NK-92 (cell line): ENCODE data around the gene BTBD2.

Experiments
- DNase-seq: peaks from one replicate; lab custom pipeline; 2025; ENCODE audit not compliant: unreplicated experiment; lab: John Stamatoyannopoulos, UW

The BTBD2 gene

GRCh38 chr19:2015608-2015950, at the start of gene BTBD2:
BTBD2 (minus strand) TSS chr19:2015714; CDS start chr19:2015703, 11 bp downstream.
- DNase-seq, result no peak

- no peak for DNase-seq
These were observed 49.4 kb upstream of the BTBD2 start for GRCh38 chr19:2064788-2065524.

DNA sequence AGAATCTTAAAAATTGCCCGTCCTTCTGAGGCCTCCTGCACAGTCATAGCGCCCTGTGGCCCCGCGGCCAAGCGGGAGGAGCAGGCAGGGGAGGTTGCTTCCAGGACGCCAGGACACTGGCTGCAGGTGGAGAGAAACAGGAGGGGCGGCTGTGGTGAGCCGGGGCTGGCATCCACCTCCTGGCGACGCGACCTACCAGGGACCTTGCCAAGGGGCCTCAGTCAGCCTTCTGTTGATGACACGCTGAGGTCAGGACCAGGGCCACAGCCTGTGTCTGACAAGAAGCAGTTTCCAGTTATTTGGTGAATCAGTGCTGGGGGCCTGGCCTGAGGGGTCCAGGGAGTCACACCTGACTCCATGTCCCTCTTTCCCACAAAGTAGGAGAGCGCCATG, 48.9 kb upstream of the BTBD2 start:
- DNase-seq, result no peak

DNA sequence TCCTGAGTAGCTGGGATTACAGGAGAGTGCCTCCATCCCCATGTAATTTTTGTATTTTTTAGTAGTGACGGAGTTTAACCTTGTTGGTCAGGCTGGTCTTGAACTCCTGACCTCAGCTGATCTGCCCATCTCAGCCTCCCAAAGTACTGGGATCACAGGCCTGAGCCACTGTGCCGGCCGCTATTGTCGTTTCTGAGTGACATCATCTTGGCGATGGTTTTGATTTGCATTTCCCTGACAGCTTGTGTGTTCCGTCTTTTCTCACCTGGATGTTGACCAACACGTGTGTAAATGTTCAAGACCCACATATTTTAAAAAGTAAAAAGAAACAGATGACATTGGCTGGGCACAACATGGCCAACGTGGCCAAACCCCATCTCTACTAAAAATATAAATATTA, 48.3 kb upstream of the BTBD2 start:
- DNase-seq, result no peak

DNA sequence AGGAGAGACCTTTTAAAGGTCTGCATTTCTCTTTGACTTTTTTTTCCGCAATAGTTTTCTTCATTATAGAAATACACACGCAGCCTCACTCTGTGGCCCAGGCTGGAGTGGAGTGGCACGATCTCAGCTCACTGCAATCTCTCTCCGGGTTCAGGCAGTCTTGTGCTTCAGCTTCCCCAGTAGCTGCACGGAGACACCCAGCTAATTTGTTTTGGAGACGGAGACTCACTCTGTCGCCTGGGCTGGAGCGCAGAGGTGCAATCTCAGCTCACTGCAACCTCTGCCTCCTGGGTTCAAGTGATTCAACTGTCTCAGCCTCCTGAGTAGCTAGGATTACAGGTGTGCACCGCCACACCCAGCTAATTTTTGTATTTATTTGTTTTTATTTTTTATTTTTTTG, 47.3 kb upstream of the BTBD2 start:
- no peak for DNase-seq

DNA sequence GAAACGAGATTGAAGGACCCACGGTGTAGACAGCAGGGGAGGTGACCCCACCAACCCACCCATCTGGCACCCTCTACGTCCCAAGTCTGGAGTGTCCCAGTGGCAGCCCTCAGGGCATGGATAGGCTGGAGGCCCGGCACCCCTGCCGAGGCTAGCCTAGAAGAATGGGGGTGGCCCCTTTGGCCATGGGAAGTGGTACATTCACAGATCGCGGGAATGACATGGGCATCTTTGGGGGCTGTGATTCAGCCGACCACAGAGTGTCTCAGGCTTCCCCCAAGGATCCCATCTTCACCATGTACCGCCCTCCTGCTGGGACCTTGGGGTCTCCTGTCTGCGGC, 46.8 kb upstream of the BTBD2 start:
- DNase-seq, result no peak

DNA sequence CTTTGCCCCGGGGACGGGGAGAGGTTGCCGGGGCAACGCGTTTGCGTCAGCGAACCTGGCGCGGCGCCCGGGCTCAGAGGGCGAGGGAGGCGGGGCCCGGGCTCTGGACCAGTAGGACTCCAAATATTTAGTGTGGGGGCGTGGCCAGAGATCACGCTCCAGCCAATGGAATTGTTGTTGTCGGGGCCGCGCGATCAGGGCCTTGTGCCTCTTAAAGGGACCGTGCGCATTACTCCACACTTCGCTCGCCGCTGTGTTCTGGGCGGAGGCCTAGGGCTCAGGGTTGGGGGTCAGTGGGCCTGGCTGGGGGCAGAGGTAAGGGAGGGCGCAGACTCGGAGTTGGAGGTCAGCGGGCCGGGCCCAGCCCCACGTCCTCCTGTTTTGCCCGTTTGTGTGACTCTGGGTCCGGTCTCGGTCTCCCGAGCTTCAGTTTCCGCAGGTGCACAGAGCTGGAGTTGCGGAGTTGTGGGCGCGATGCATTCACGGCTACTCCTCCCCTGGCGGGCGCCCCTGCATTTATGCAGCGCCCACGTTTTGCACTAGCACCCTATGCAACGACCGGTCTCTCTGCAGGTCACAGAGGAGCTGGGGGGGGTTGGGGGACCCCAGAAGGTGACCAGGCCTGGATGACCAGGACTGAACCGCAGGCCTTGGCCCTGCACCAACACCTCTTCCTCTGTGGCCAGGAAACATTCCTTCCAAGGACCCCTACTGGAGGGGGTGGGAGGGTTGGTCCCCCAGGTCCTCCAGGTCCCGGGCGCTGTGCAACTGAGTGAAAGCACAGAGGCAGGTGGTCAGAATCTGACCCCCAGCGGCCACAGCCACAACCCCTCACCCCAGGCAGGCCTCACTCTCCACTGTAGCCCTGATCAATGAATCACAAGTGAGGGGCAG, 46.2 kb upstream of the BTBD2 start:
- peak; percentile 97 for DNase-seq

DNA sequence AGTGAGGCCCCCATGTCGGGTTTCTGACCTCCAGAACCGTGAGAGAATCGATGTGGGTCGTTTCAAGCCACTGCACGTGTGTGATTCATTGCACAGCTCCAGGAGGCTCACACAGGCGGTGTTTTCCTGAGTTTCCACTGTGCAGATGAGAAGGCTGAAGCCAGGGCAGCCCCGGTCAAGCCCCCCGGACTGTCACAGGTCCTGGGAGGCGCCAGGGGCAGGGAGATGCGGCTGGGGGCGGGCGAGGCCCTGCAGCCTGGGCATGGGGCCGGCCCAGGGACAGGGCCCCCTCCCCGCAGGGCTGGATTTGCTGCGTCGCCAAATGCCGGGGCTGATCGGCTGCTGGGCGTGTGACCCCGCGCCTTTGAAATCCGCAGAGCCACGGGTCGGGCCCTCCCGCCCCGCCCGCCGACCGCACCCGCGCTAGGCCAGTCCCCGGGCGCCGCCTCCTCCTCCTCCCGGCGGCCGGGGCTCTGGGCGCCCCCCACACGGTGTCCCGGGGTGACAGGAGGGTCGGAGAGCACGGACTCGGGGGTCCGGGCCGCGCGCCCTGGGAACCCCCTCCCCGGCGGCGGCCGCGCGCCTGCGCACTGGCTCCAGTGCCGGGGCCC, 45.5 kb upstream of the BTBD2 start:
- DNase-seq, result no peak

GRCh38 chr19:2059422-2060201, 44.1 kb upstream of the BTBD2 start:
- no peak for DNase-seq

DNA sequence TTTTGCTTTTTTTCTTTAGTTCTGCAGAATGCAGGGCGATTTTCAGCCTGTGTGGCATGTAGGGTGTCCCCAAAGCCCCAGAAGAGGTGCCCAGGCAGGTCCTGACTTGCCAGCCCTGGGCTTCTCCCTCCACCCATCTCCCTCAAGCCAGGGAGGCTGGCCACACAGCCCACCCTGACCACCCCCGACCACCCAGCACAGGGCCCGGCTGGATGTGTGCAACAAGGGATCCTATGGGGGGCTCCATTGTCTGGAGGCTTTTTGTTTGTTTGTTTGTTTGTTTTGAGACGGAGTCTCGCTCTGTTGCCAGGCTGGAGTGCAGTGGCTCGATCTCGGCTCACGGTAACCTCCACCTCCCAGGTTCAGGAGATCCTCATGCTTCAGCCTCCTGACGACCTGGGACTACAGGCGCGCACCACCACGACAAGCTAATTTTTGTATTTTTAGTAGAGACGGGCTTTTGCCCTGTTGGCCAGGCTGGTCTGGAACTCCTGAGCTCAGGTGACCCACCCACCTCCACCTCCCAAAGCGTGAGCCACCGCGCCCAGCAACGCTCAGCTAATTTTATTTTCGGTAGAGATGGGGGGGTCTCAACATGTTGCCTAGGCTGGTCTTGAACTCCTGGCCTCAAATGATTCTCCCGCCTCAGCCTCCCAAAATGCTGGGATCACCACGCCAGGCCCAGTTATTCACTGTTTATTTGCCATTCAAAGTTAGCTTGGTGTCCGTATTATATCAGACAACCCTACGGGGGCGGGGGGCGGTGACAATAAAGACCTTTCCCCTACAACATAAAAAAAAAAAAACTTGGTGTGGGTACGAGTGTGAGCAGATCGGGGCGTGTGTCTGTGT, 43.3 kb upstream of the BTBD2 start:
- no peak for DNase-seq

DNA sequence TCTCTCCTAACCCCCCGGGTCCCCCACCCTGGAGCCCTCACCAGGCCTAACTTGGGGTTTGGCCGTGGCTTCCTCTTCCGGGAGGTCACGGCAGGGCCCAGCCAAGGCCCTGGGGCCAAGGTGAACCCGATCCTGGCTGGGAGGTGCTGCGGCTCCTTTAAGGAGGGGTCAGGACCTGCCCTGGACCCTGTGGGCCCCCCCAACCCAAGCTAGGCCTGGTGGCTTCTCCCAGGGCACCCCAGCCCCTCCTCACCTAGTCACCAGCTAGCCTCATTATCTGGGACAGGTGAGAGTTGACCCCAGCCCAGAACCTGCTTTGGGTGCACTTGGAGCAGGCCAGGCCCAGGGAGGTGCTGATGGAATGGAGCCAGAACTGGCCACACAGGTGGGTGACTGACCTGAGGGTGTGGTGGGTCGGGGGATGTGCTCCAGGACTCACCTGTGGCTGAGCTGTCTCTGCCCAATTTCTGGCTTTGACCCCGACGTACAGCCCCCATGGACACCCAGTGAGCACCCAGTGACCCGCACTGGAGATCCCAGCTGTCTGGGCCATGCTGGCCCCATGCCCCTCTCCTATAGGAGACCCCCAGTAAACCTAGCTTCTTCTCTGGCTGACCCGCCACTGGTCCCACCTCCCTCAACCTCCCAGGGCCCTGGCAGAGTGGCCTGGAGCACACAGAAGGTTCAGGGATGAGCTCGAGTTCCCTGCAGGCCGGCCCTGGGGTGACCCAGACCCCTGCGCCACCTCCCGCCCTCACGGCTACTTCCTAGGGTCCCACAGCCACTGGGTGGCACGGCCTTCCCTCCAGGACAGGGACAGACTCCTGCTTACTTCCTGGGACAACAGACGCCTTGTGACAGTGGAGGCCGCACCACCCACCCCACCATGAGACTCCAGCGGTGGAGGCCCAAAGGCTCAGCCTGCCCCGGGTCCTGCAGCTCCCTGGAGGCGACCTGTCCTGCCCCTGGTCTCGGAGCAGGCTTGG, 42.3 kb upstream of the BTBD2 start:
- DNase-seq, result no peak

- no peak for DNase-seq
These were observed 41.3 kb upstream of the BTBD2 start for GRCh38 chr19:2056837-2057192.

- no peak for DNase-seq
These were observed 40.7 kb upstream of the BTBD2 start for GRCh38 chr19:2055931-2056836.

GRCh38 chr19:2054763-2055162, 39.2 kb upstream of the BTBD2 start:
- DNase-seq, result no peak

- DNase-seq, result no peak
These were observed 38.3 kb upstream of the BTBD2 start for GRCh38 chr19:2053601-2054389.

- no peak for DNase-seq
These were observed 36.5 kb upstream of the BTBD2 start for GRCh38 chr19:2051773-2052704.
